ENCODE measurements around the gene CBL. TPM values are rescaled to one million over a fixed set of nuclear protein-coding genes. Genes with fewer than 3 reads are reported as not detected.

Gene CBL
- total and polyA plus RNA-seq, 12 donors = 2.7 to 15.6 (median 8.2) TPM

DNA sequence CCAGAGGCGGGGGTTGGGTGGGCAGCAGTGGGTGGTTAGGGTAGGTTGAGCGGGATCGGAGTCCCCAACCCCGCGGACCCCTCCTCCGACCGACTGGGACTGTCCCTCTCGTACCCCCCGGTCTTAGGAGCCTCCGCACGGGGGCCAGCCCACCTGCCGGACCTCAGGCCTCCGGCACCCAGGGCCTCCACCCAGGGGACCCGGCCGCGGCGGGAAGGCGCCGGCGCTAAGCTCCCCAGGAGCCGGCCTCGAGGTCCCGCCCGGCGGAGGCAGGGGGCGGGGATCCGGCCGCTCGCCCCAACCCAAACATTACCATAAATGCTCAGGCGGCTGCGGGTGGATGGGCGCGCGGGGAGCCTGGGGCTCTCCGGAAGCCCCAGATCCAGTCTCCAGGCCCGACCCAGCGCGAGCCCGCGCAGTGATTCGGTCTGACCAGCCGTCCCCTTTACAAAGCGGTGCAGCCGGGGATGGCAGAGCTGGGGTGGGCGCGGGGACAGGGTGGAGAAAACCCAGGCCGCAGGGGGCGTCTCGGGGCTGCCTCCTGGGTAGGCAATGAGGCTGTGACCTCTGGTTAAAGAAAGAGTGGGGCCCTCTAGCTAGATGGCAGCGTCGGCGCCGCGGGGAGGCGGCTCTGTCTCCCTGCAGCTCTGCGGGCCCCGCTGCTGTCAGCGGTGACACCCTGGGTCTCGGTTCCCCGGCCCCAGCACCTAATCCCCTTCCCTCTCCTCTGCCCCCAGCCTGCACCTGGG is 114.8 kb downstream of the CBL start:
- peaks cover 11 to 78% (median 57%) of the 10 kb centered on the region in 9 donors for H3K4me1 ChIP-seq
- 7 to 9% methylated on average over 48 to 60 of the region's 60 CpGs for WGBS, 2 donors
- TF ChIP-seq, protein P1, sequence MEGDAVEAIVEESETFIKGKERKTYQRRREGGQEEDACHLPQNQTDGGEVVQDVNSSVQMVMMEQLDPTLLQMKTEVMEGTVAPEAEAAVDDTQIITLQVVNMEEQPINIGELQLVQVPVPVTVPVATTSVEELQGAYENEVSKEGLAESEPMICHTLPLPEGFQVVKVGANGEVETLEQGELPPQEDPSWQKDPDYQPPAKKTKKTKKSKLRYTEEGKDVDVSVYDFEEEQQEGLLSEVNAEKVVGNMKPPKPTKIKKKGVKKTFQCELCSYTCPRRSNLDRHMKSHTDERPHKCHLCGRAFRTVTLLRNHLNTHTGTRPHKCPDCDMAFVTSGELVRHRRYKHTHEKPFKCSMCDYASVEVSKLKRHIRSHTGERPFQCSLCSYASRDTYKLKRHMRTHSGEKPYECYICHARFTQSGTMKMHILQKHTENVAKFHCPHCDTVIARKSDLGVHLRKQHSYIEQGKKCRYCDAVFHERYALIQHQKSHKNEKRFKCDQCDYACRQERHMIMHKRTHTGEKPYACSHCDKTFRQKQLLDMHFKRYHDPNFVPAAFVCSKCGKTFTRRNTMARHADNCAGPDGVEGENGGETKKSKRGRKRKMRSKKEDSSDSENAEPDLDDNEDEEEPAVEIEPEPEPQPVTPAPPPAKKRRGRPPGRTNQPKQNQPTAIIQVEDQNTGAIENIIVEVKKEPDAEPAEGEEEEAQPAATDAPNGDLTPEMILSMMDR (IDR thresholded peaks at IDR 0.05) = no peak
- peaks cover 0 to 52% (median 0%) of the 10 kb centered on the region in 7 donors for H3K27me3 ChIP-seq
- H3K36me3 ChIP-seq = no peaks in the 10 kb centered on the region
- intact Hi-C loops (cut with DNase I) = loop anchor here in 6 of 10 donors (5.0 to 10.0 kb wide), 4 partner anchors 114 to 219 kb away; partner anchors contain the start of genes CBL (in 5 of the 6), ABCG4 (in 1 of the 6) and DPAGT1 (in 1 of the 6)
- DNase-seq (peak; percentile 78 to 80), ATAC-seq (peak; percentile 42 to 69 (median 53))
- H3K4me3 ChIP-seq = peak overlapping the region; percentile 4 to 65 (median 58)
- peak overlapping the region; percentile 85 to 99 (median 92) for H3K27ac ChIP-seq
- H3K9me3 ChIP-seq = no peaks in the 10 kb centered on the region

DNA sequence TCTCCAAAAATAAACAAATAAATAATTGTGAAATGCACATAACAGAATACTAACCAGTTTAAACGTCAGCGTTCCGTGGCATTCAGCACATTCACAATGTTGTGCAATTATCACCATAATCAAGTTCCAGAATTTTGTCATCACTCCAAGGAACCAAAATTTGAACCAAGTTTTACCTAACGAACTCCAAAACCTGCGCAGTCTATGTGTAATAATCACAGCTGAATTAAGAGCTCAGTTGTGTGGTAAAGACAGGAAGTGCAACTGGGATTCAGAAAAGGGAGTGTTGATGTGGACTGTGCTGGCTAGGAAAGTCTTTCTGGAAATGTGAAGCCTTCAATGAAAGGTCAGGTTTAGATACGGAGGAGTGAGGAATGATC is 116.2 kb downstream of the CBL start:
- TF ChIP-seq, protein P1 (IDR thresholded peaks at IDR 0.05) = peak in 3 of 9 donors; percentile 7 to 24 (median 10)
- 38 to 42% methylated on average over 6 of the region's 6 CpGs for WGBS, 2 donors
- Histone ChIP-seq H3K36me3 (no peaks in the 10 kb centered on the region), H3K4me3 (peak overlapping the region in 7 of 10 donors; percentile 54 to 65 (median 59)), H3K27me3 (peaks cover 0 to 39% (median 0%) of the 10 kb centered on the region in 7 donors), H3K4me1 (peaks cover 11 to 67% (median 47%) of the 10 kb centered on the region in 9 donors), H3K27ac (peak overlapping the region in 9 of 10 donors; percentile 85 to 99 (median 92)), H3K9me3 (no peaks in the 10 kb centered on the region)
- intact Hi-C loops (cut with DNase I) = loop anchor here in 7 of 10 donors (2.0 to 10.0 kb wide), 5 partner anchors 115 to 220 kb away; partner anchors contain the start of genes CBL (in 5 of the 7), ABCG4 (in 1 of the 7) and DPAGT1 (in 1 of the 7)
- DNase-seq = no peak
- ATAC-seq = no peak

DNA sequence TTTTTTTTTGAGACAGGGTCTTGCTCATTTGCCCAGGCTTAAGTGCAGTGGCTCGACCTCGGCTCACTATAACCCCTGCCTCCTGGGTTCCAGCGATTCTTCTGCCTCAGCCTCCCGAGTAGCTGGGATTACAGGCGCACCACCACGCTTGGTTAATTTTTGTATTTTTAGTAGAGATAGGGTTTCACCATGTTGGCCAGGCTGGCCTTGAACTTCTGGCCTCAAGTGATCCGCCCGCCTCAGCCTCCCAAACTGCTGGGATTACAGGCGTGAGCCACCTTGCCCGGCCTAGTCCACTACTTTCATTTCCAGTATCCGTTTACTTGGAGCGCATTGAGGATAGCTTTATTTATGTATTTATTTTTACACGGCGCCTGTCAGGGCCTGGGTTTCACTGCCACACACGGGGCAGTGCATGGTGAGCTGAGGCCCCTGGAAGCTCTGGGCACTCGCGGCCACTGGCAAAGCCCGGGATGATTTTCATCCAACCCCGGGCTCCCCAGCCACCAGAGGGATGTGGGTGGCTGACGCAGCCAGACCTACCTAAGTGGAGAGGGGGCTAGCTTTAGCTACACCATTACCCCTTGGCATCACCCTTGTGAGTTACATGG is 116.9 kb downstream of the CBL start:
- Histone ChIP-seq H3K36me3 (no peaks in the 10 kb centered on the region), H3K4me3 (no peak overlapping the region), H3K4me1 (peaks cover 9 to 60% (median 40%) of the 10 kb centered on the region in 9 donors), H3K27ac (peak overlapping the region in 9 of 10 donors; percentile 6 to 99 (median 92)), H3K27me3 (peaks cover 0 to 32% (median 0%) of the 10 kb centered on the region in 7 donors), H3K9me3 (no peaks in the 10 kb centered on the region)
- DNase-seq (no peak), ATAC-seq (no peak)
- intact Hi-C loops (cut with DNase I) = loop anchor here in 7 of 10 donors (2.0 to 10.0 kb wide), 5 partner anchors 116 to 221 kb away; partner anchors contain the start of genes CBL (in 5 of the 7), ABCG4 (in 1 of the 7) and DPAGT1 (in 1 of the 7)
- TF ChIP-seq, protein P1 (IDR thresholded peaks at IDR 0.05) = no peak
- WGBS, 2 donors = 81 to 87% methylated on average over 19 to 20 of the region's 20 CpGs

DNA sequence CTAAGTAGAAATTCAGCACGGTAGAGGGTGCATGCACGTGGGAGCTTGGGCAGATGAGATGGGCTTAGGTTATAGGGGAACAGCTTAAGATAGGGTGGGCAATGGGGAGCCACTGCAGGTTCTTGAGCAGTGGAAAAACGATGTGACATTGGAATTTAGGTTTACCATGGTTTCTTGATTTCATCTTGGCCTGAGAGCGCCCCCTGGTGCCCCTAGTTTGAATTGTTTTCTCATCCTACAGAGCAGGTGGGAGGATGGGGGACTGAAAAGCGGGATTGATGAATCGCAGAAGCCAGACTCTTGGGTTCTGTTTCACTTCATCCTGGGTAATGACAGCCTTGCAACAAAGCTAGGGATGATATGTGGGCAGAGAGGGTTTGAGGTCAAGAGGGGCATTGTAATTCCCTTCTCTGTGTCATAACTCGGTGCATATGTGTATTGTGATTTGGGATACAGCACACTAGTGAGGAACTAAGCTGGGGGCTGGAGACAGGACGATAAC is 117.4 kb downstream of the CBL start:
- Histone ChIP-seq H3K9me3 (no peaks in the 10 kb centered on the region), H3K27me3 (peaks cover 0 to 27% (median 0%) of the 10 kb centered on the region in 7 donors), H3K4me1 (peaks cover 4 to 55% (median 34%) of the 10 kb centered on the region in 9 donors), H3K4me3 (no peak overlapping the region), H3K27ac (peak overlapping the region in 6 of 10 donors; percentile 6 to 99 (median 95)), H3K36me3 (no peaks in the 10 kb centered on the region)
- ATAC-seq (no peak), DNase-seq (peak in 1 of 2 donors; percentile 83)
- TF ChIP-seq, protein P1 (IDR thresholded peaks at IDR 0.05) = peak; percentile 68 to 87 (median 84)
- WGBS, 2 donors = 12 to 13% methylated on average over 8 of the region's 8 CpGs
- intact Hi-C loops (cut with DNase I) = loop anchor here in 7 of 10 donors (2.0 to 10.0 kb wide), 5 partner anchors 116 to 221 kb away; partner anchors contain the start of genes CBL (in 5 of the 7), ABCG4 (in 1 of the 7) and DPAGT1 (in 1 of the 7)
